Heart left ventricle (tissue), 16 donors: ENCODE results near the gene UGGT1. TPM values are rescaled to one million over a fixed set of nuclear protein-coding genes. Genes with fewer than 3 reads are reported as not detected.

Source experiments
- ATAC-seq, 4 donors: fragments of 200-7000 bp; cut with Tn5 transposase; one replicate each; pipeline ENCODE4 v1.9.1; 2020 to 2022; ENCODE audit warnings: moderate library complexity in 4 of 4, mild to moderate bottlenecking in 3 of 4, moderate number of reproducible peaks in 1 of 4
- DNase-seq, 5 donors: peaks; one replicate each; pipeline ENCODE4 v3.0.0-alpha.2; 2020
- H3K27ac ChIP-seq, 12 donors: fragments of 200-600 bp; sonication (generic) in 4 of 12; one replicate each; pipeline versions ENCODE4 v1.5.0 to v1.8.0; 2016 to 2022; ENCODE audit warnings: mild to moderate bottlenecking in 2 of 12
- H3K27me3 ChIP-seq, 9 donors: fragments of 200-600 bp; sonication (generic) in 2 of 9; one replicate each; pipeline versions ENCODE4 v1.5.1 to v1.8.0; 2016 to 2022; ENCODE audit warnings: mild to moderate bottlenecking in 3 of 9
- H3K36me3 ChIP-seq, 9 donors: fragments of 200-600 bp; sonication (generic) in 2 of 9; one replicate each; pipeline versions ENCODE4 v1.5.0 to v1.8.0; 2018 to 2022; ENCODE audit warnings: mild to moderate bottlenecking in 2 of 9
- H3K4me1 ChIP-seq, 12 donors: fragments of 200-600 bp; sonication (generic) in 4 of 12; one replicate each; pipeline versions ENCODE4 v1.5.0 to v1.8.0; 2016 to 2022; ENCODE audit warnings: mild to moderate bottlenecking in 3 of 12
- H3K4me3 ChIP-seq, 12 donors: fragments of 200-600 bp; sonication (generic) in 4 of 12; one replicate each; pipeline versions ENCODE4 v1.5.0 to v1.8.0; 2017 to 2022; ENCODE audit warnings: mild to moderate bottlenecking in 9 of 12, moderate library complexity in 4 of 12
- H3K9me3 ChIP-seq, 12 donors: fragments of 200-600 bp; sonication (generic) in 4 of 12; one replicate each; pipeline versions ENCODE4 v1.5.0 to v1.8.0; 2016 to 2022; ENCODE audit warnings: mild to moderate bottlenecking in 1 of 12
- CTCF ChIP-seq, 12 donors: fragments of 200-600 bp; sonication (generic) in 4 of 12; IDR thresholded peaks; one replicate each; pipeline versions ENCODE4 v1.5.0 to v1.8.0; 2018 to 2022; ENCODE audit warnings: antibody characterized with exemption in 12 of 12, mild to moderate bottlenecking in 5 of 12
- POLR2A ChIP-seq, 2 donors: fragments of 450-650 bp; IDR thresholded peaks; one replicate each; pipeline ENCODE4 v1.6.1; 2017; ENCODE audit warnings: antibody characterized with exemption in 2 of 2, mild to moderate bottlenecking in 2 of 2, moderate library complexity in 2 of 2
- WGBS, 4 donors: extraction: QIAGEN DNeasy Blood & Tissue Kit in 2 of 4; methylation state at CpG; one replicate each; pipeline versions ENCODE4 v1.1.5 to v1.1.7; 2013 to 2018; 5-methylcytosine and 5-hydroxymethylcytosine counted together
- intact Hi-C, 10 donors: fragments of 100-400 bp; cut with DNase I; formaldehyde crosslinking; loops; one replicate each; pipeline versions ENCODE4 v1.11.1 to v1.14.2; 2022
- polyA plus RNA-seq, 2 donors: library from polyadenylated mRNA; stranded (reverse); fragments of 200-250 nt; gene quantifications; one replicate each; pipeline ENCODE4 v1.2.3, GENCODE V29; 2013
- total RNA-seq, 9 donors: library from RNA; depleted of rRNA in 2 of 9; stranded (reverse); fragments of >200 nt in 2 of 9; fragmentation: NEBNext Ultra II Directional in 3 of 9; extraction: Animal tissue kit (Norgen Biotek cat#: 25700) in 3 of 9; gene quantifications; one replicate each; pipeline versions ENCODE4 v1.1.0 to v1.2.4, GENCODE V29; 2016 to 2023
- donor health status: ischemic (EF 13 %, LVEDD 7.1; RV severe dilation, severe dysfunction).
- donor health status: healthy with polysubstance abuse.
- donor health status: DM: no; HTN: yes; CAD: no.
- donor health status: DM: no; HTN: no; CAD: no.
- donor health status: ischemic (EF 25% LVEDD 6.9; RV normal size, moderate dysfunction).
- donor health status: ischemic (EF 25% LVEDD 5.7; RV mildly dilated, moderate dysfunction).
- donor health status: healthy.
- donor health status: DM: yes; HTN: yes; CAD: no.
- donor health status: ischemic (EF 35%, LVEDD 5.7; RV mildly dilated, moderate dysfunction).
- donor health status: nonischemic (EF 11% LVEDD 7.7; RV severe dilation, severe dysfunction).
- donor health status: DM: yes; HTN: yes; CAD: no.
- donor health status: PGD.
- donor health status: ischemic (EF 29% LVEDD 5.4; RV normal size, mild dysfunction).
- donor health status: nonischemic (EF 23%, LVEDD 6.1; RV moderate dilation, normal function).

UGGT1 gene
- total and polyA plus RNA-seq, 11 donors = 5.8 to 77.4 (median 32.0) TPM

- no peaks in the 10 kb centered on the region for H3K27me3 ChIP-seq
- TF ChIP-seq CTCF (IDR thresholded peaks at IDR 0.05) = no peak
- no peak for TF ChIP-seq POLR2A (IDR thresholded peaks at IDR 0.05)
- H3K9me3 ChIP-seq = no peaks in the 10 kb centered on the region
- H3K36me3 ChIP-seq = peaks cover 0 to 84% (median 65%) of the 10 kb centered on the region in 9 donors
- no peak overlapping the region for H3K4me3 ChIP-seq
- 79 to 91% (median 90%) methylated on average over 1 of the region's 1 CpG for WGBS, 4 donors
- ATAC-seq = no peak
- intact Hi-C loops = no loop called here
- H3K27ac ChIP-seq = no peak overlapping the region
- no peak for DNase-seq
- peaks cover 0 to 15% (median 0%) of the 10 kb centered on the region in 12 donors for H3K4me1 ChIP-seq
Observed at GRCh38 chr2:128103407-128103806, 12.4 kb downstream of the UGGT1 start.

GRCh38 chr2:128105072-128105471 lies 14.1 kb downstream of the UGGT1 start:
- TF ChIP-seq POLR2A (IDR thresholded peaks at IDR 0.05) = no peak
- no peak for TF ChIP-seq CTCF (IDR thresholded peaks at IDR 0.05)
- Histone ChIP-seq H3K27ac (no peak overlapping the region), H3K4me3 (no peak overlapping the region), H3K9me3 (no peaks in the 10 kb centered on the region), H3K4me1 (peaks cover 0 to 15% (median 0%) of the 10 kb centered on the region in 12 donors), H3K27me3 (no peaks in the 10 kb centered on the region), H3K36me3 (peaks cover 0 to 84% (median 67%) of the 10 kb centered on the region in 9 donors)
- DNase-seq = no peak
- intact Hi-C loops = no loop called here
- 96 to 99% (median 96%) methylated on average over 4 of the region's 4 CpGs for WGBS, 4 donors
- ATAC-seq = no peak

- no peak for DNase-seq
- Histone ChIP-seq H3K4me3 (no peak overlapping the region), H3K9me3 (no peaks in the 10 kb centered on the region), H3K4me1 (peaks cover 0 to under 1% (median 0%) of the 10 kb centered on the region in 12 donors), H3K27me3 (no peaks in the 10 kb centered on the region), H3K36me3 (peaks cover 0 to 91% (median 68%) of the 10 kb centered on the region in 9 donors), H3K27ac (no peak overlapping the region)
- TF ChIP-seq CTCF (IDR thresholded peaks at IDR 0.05) = no peak
- TF ChIP-seq POLR2A (IDR thresholded peaks at IDR 0.05) = no peak
- intact Hi-C loops = no loop called here
- ATAC-seq = no peak
- WGBS, 4 donors = 79 to 89% (median 84%) methylated on average over 1 of the region's 1 CpG
Observed at GRCh38 chr2:128108166-128108565, 17.2 kb downstream of the UGGT1 start.

- Histone ChIP-seq H3K27ac (no peak overlapping the region), H3K4me3 (no peak overlapping the region), H3K27me3 (no peaks in the 10 kb centered on the region), H3K9me3 (no peaks in the 10 kb centered on the region), H3K4me1 (no peaks in the 10 kb centered on the region), H3K36me3 (peaks cover 0 to 90% (median 75%) of the 10 kb centered on the region in 9 donors)
- ATAC-seq (no peak), DNase-seq (no peak)
- 95 to 97% (median 95%) methylated on average over 4 of the region's 4 CpGs for WGBS, 4 donors
- intact Hi-C loops = no loop called here
- TF ChIP-seq POLR2A (IDR thresholded peaks at IDR 0.05) = no peak
- TF ChIP-seq CTCF (IDR thresholded peaks at IDR 0.05) = no peak
Observed at GRCh38 chr2:128109243-128109642, 18.2 kb downstream of the UGGT1 start.
